ENCODE measurements around the gene NSG2.

GRCh38 chr5:174145821-174146220 lies 100.3 kb downstream of the NSG2 start:
- no peak for TF ChIP-seq POLR2A (IDR thresholded peaks at IDR 0.05)
- TF ChIP-seq, protein P1, sequence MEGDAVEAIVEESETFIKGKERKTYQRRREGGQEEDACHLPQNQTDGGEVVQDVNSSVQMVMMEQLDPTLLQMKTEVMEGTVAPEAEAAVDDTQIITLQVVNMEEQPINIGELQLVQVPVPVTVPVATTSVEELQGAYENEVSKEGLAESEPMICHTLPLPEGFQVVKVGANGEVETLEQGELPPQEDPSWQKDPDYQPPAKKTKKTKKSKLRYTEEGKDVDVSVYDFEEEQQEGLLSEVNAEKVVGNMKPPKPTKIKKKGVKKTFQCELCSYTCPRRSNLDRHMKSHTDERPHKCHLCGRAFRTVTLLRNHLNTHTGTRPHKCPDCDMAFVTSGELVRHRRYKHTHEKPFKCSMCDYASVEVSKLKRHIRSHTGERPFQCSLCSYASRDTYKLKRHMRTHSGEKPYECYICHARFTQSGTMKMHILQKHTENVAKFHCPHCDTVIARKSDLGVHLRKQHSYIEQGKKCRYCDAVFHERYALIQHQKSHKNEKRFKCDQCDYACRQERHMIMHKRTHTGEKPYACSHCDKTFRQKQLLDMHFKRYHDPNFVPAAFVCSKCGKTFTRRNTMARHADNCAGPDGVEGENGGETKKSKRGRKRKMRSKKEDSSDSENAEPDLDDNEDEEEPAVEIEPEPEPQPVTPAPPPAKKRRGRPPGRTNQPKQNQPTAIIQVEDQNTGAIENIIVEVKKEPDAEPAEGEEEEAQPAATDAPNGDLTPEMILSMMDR (IDR thresholded peaks at IDR 0.05), result no peak
